Memory B cell (primary cell): Measurements from ENCODE around the gene HIVEP3.

Source experiments
- ATAC-seq: fragments of 150-1000 bp; cut with Tn5 transposase; 2 replicates; pipeline ENCODE4 v1.10.0; 2021; ENCODE audit warnings: low read depth, mild to moderate bottlenecking, moderate library complexity
- DNase-seq, 2 donors: peaks; one replicate each; pipeline ENCODE4 v3.0.0; 2022; ENCODE audit warnings: low spot score in 2 of 2
- H3K27ac Mint-ChIP-seq: one replicate; pipeline ENCODE4 v1.8.0; 2022; ENCODE audit warnings: mild to moderate bottlenecking, moderate library complexity, mixed read lengths
- H3K27me3 Mint-ChIP-seq: one replicate; pipeline ENCODE4 v1.8.0; 2022; ENCODE audit warnings: mixed read lengths
- H3K36me3 Mint-ChIP-seq: one replicate; pipeline ENCODE4 v1.8.0; 2022; ENCODE audit warnings: mild to moderate bottlenecking, mixed read lengths
- H3K4me1 Mint-ChIP-seq: one replicate; pipeline ENCODE4 v1.8.0; 2022; ENCODE audit warnings: mixed read lengths
- H3K4me3 Mint-ChIP-seq: one replicate; pipeline ENCODE4 v1.8.0; 2022; ENCODE audit warnings: mild to moderate bottlenecking, moderate library complexity, mixed read lengths
- H3K9me3 Mint-ChIP-seq: one replicate; pipeline ENCODE4 v1.8.0; 2022; ENCODE audit warnings: mixed read lengths

The HIVEP3 gene

DNA sequence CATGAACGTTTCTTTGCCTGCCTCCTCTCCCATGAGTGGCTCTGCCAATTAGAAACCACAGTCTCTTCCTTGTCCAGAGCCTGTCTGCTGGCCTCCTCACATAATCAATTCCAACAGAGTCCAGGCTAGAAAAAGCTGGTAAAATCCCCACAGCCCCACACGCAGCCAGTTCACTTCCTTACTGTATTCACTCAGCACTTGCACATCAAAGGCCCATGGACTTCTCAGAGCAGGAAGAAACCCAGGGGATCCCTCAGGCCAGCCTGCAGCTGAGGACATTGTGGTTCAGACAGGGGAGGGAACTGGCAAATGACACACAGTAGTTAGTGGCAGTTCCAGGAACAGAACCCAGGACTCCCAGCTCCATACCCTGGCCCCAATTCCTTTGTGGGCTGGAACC is 262.7 kb downstream of the HIVEP3 start:
- Mint-ChIP-seq H3K4me1 (peaks cover 53% of the 10 kb centered on the region), H3K27me3 (no peaks in the 10 kb centered on the region), H3K4me3 (no peak overlapping the region), H3K36me3 (peaks cover 2% of the 10 kb centered on the region), H3K9me3 (no peaks in the 10 kb centered on the region), H3K27ac (peak overlapping the region; percentile 66)
- no peak for ATAC-seq
- DNase-seq = no peak

DNA sequence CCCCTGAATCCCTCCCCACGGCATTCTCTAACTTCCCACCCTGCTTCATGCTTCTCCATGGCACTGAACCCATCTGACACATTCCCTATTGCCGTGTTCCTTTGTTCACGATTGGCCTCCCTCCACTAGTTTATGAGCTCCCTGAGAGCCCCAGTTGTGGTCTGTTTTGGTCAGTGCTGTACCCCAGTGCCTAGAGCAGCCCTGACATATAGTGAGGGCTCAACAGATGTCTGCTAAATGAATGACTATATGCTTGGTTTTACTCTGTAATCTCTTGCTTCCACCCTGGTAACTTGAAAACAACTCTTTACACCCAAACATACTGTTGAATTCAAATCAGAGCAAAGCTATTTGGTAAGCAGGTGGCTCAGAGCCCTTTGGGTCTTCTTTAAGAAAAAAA is 263.1 kb downstream of the HIVEP3 start:
- Mint-ChIP-seq H3K4me1 (peaks cover 49% of the 10 kb centered on the region), H3K4me3 (no peak overlapping the region), H3K27me3 (no peaks in the 10 kb centered on the region), H3K27ac (peak overlapping the region; percentile 66), H3K9me3 (no peaks in the 10 kb centered on the region), H3K36me3 (peaks cover 2% of the 10 kb centered on the region)
- DNase-seq (no peak), ATAC-seq (no peak)

DNA sequence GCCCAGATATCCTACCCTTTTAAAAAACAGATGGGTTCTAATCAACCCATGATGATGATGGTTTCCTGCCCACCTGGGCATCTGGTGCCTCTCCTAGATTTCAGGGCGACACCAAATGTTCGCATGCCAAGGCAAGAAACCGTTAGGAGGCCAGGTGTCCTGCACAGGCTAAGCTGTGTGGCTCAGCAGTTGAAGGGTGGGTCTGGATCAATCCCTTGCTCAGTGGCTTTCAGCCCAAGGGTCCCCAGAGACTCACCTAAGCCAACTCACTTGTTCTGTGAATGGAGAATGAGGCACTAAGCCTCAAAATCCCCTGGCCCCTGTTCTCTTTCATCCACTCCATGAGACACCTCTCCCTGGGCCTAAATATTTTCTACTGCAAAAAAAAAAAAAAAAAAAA is 265.1 kb downstream of the HIVEP3 start:
- no peaks in the 10 kb centered on the region for H3K9me3 Mint-ChIP-seq
- no peak overlapping the region for H3K27ac Mint-ChIP-seq
- ATAC-seq (no peak), DNase-seq (no peak)
- H3K36me3 Mint-ChIP-seq = no peaks in the 10 kb centered on the region
- no peaks in the 10 kb centered on the region for H3K27me3 Mint-ChIP-seq
- no peak overlapping the region for H3K4me3 Mint-ChIP-seq
- peaks cover 44% of the 10 kb centered on the region for H3K4me1 Mint-ChIP-seq

DNA sequence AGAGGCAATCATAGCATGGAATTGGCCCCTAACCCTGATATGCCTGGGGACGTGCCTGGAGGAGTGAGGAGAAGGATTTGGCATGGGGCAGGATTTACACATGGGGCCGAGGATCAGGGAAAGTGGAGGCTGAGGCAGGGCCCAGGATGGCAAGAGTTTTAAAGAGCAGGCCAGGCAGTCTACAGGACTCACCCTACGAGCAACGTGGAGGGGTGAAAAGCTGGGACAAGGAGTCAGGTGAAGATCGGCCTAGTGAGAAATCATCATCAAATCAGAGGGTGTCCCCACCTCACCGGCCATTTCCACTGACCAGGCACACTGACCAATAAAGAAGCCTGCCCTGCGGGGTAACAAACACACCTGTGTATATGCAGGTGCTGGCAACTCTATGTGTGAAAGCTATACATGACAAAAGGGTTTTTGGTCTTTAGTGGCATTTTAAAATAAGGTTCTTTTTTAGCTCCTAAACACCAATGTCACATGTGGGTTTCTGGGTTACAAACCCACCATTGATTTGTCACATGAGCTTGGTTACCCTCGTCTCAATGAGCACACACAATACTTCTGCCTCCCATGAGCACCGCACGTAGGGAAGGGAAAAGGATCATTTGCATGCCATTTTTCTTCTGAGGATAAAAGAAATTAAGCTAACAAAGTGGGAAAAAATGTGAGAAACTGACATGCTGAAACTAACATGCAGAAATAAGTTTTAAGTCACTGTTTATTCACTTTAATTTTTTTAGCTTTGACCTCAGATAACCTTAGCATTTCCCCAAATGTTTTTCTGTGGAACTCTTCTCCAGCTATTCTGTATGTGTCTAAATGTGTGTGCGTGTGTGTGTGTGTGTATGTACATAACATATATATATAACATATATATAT is 266.1 kb downstream of the HIVEP3 start:
- DNase-seq (no peak), ATAC-seq (no peak)
- no peaks in the 10 kb centered on the region for H3K27me3 Mint-ChIP-seq
- H3K4me3 Mint-ChIP-seq = no peak overlapping the region
- no peaks in the 10 kb centered on the region for H3K9me3 Mint-ChIP-seq
- H3K27ac Mint-ChIP-seq = no peak overlapping the region
- H3K36me3 Mint-ChIP-seq = peaks cover 2% of the 10 kb centered on the region
- H3K4me1 Mint-ChIP-seq = peaks cover 42% of the 10 kb centered on the region

DNA sequence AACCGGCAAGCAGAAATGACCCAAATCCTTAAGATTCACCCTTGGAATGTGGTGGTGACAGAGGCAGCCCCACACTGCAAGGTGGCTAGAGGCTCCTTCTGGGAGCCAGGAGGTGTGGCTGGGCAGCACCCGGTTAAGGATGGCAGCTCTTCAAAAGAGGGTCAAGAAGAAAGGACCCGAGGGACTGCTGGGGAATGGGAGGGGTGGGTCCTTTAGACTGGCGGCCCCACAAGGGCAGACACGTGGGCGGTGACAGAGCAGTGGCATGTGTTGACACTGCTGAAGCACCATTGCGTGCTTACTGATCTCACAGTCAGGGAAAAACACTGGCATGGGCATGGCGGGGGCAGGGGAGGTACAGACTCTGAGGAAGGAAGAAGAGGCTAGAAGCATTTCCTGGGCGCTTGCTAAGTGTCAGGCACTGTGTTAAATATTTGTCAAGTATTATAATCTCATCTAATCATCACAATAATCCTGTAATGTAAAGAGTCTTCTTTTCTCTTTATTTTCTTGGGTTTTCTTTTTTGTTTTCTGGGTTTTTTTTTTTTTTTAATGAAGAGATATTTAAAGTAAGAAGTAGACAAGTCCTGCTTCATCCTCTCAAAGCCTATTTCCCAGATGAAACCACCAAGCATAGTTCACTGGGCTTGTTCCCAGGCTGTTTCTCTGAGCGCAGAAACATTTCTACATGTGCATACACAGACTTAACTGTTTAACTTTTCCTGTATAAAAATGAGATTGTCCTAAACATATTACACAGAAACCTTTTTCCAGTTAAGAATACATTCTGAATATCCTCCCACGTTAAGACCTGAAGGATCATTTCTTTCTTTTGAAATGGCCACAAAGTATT is 268.5 kb downstream of the HIVEP3 start:
- peak overlapping the region; percentile 80 for H3K27ac Mint-ChIP-seq
- H3K9me3 Mint-ChIP-seq = no peaks in the 10 kb centered on the region
- no peak for ATAC-seq
- H3K4me1 Mint-ChIP-seq = peaks cover 44% of the 10 kb centered on the region
- no peaks in the 10 kb centered on the region for H3K27me3 Mint-ChIP-seq
- DNase-seq = no peak
- H3K4me3 Mint-ChIP-seq = peak overlapping the region; percentile 14
- peaks cover 5% of the 10 kb centered on the region for H3K36me3 Mint-ChIP-seq

DNA sequence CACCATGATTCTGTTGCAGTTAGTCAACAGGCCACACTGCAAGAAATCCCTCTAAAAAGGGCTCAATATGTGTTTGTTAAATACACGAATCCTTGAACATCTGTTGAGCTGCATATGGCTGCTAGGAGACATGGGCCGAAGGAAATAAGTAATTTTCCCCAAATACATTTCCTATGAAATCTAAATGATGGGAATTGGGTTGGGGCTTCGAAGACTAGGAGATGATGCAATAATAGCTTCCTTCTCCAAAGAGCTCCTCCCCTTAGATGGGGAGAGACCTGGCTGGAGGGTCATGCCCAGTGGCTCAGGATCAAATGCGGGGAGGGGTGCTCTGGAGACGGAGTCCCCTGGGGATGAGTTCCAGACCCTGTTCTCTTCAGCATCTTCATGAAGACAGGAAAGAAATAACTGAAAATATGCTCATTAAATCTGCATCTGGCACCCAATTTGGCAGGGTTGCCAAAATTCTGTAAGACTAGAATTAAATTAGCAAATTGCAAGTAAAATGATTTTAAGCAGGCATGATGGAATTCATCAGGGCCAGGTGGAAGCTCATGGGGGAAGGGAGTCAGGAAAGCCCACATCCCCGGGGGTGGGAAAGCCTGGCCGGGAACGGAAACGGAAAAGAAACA is 269.2 kb downstream of the HIVEP3 start:
- Mint-ChIP-seq H3K9me3 (no peaks in the 10 kb centered on the region), H3K4me3 (no peak overlapping the region), H3K36me3 (peaks cover 5% of the 10 kb centered on the region), H3K27me3 (no peaks in the 10 kb centered on the region), H3K4me1 (peaks cover 43% of the 10 kb centered on the region), H3K27ac (peak overlapping the region; percentile 80)
- DNase-seq (no peak), ATAC-seq (no peak)

DNA sequence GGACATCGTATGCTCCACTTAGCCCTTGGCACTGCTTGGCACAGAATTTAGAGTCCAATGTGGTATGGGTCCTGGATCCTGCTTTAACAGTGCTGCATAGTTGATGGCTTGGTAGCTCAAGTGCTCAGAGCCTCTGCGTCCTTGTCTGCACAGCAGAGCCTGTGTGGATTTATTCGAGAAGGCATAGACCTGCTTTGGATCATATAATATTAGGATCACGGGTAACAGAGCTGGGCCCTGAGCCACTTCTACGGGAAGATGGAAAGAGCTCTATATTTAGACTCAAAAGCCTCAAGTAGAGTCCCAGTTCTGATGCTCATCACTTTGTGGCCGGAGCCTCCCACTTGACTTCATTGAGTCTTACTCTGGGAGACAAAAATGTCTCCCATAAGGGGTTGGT is 269.9 kb downstream of the HIVEP3 start:
- no peak overlapping the region for H3K4me3 Mint-ChIP-seq

DNA sequence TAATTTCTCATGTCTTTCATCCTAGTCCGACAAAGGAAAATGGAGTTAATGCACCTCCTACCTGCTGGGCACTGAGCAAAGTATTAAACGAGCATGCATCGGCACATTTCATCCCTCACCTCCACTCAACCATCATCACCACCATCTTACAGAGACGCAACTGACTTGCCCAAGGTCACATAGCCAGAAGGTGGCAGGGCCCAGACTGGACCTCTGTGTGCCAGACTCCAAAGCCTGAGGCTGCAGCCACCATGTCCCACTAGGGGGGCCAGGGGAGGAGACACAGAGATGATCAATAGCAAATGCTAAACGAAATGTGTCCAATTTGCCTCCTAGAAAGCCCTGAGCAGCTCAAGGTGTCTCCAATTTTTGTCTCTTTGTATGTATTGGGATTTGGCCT is 270.5 kb downstream of the HIVEP3 start:
- ATAC-seq (no peak), DNase-seq (no peak)
- H3K27ac Mint-ChIP-seq = no peak overlapping the region
- H3K9me3 Mint-ChIP-seq = no peaks in the 10 kb centered on the region
- H3K4me1 Mint-ChIP-seq = peaks cover 42% of the 10 kb centered on the region
- H3K4me3 Mint-ChIP-seq = no peak overlapping the region
- H3K27me3 Mint-ChIP-seq = no peaks in the 10 kb centered on the region
- H3K36me3 Mint-ChIP-seq = peaks cover 5% of the 10 kb centered on the region

More for the DNA sequence above, 269.9 kb downstream of the HIVEP3 start:
- H3K9me3 Mint-ChIP-seq = no peaks in the 10 kb centered on the region
- ATAC-seq (no peak), DNase-seq (no peak)
- no peak overlapping the region for H3K27ac Mint-ChIP-seq
- H3K4me1 Mint-ChIP-seq = peaks cover 43% of the 10 kb centered on the region
- H3K27me3 Mint-ChIP-seq = no peaks in the 10 kb centered on the region
- peaks cover 5% of the 10 kb centered on the region for H3K36me3 Mint-ChIP-seq

DNA sequence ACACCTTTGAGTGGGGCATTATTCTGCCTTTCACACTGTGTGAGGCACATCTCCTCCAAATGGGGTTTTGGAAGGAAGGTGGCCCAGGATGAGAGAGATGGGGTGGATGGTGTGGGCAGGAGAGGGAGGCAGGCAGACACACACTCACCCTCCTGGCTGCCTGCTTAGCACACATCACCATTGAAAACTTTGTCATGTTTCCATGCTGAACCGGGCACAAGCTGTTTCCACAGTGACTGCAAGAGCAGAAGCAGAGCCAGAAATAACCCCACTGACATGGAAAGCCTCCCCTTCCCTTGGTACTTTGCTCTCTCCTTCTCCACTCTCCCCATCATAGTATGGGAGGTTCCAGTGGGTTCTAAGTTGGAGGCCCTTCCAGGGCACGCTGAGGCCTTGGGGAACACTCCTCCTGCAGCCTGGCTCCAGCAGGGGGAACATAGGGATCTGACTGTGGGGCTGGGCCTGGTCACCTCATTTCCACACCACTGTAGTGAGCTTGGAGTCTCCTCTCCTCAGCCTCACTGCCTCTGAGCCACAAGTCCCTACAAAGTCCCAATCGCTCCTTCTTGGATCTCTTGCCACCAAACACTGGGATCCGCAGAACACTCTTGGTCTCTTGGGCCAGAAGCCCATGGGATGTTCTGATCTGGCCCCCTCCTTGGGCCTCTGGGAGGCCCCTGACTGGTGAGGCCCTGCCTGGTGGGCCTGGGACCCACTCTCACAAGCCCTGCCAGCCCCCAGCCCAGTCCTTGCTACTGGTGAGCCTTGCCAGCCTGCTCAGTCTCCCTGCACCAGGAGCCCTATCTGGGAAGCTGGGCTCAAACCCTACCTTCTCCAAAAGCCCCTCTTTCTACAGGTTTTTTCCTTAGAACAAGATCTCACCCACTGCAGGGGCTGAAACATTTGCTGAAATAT is 271.2 kb downstream of the HIVEP3 start:
- no peak overlapping the region for H3K27ac Mint-ChIP-seq
- ATAC-seq = no peak
- DNase-seq = no peak
- H3K4me1 Mint-ChIP-seq = peaks cover 36% of the 10 kb centered on the region
- H3K36me3 Mint-ChIP-seq = peaks cover 5% of the 10 kb centered on the region
- no peak overlapping the region for H3K4me3 Mint-ChIP-seq
- no peaks in the 10 kb centered on the region for H3K9me3 Mint-ChIP-seq
- H3K27me3 Mint-ChIP-seq = no peaks in the 10 kb centered on the region

DNA sequence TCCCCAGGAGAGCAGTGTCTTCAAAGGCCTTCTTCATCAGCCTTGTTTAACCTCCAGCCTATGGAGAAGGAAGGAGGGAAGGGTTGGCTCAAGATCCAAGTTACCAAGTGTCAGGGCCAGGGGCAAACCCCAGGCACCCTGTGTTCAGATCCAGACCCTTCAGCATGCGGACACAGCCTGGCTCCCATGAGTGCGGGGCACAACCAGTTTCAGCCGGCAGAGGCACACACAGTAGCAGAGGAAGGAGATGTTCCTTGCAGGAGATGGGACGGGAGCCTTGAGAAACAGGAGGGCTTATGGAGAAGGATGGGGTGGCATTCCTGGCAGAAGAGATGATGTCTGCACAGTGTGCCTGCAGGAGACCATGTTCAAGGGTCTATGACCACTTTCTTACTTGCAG is 272.5 kb downstream of the HIVEP3 start:
- no peak for ATAC-seq
- Mint-ChIP-seq H3K27me3 (no peaks in the 10 kb centered on the region), H3K4me1 (peaks cover 31% of the 10 kb centered on the region), H3K36me3 (peaks cover 5% of the 10 kb centered on the region), H3K9me3 (no peaks in the 10 kb centered on the region), H3K27ac (no peak overlapping the region), H3K4me3 (no peak overlapping the region)
- DNase-seq = no peak

DNA sequence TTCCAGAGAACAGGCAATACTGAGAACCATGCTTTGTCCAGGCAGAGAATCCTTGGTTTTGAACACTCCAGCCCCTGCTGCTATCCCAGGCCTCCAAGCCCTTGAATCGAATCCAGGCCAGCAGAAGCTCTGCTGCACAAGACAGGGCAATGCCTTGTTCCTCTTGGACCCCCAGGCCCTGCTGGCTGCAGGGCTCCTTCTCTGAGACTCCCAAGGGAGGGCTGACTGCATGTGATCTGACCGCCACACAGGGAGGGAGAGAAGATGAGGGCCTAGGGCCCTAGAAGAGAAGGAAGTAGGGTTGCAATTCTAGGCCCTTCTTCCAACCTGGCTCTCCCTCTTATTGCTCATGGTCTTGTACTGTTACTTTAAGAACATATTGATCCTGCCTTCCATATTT is 273.7 kb downstream of the HIVEP3 start:
- ATAC-seq (peak; percentile 59), DNase-seq (no peak)
- no peak overlapping the region for H3K27ac Mint-ChIP-seq
- H3K36me3 Mint-ChIP-seq = peaks cover 5% of the 10 kb centered on the region
- H3K27me3 Mint-ChIP-seq = no peaks in the 10 kb centered on the region
- peaks cover 29% of the 10 kb centered on the region for H3K4me1 Mint-ChIP-seq
- H3K9me3 Mint-ChIP-seq = no peaks in the 10 kb centered on the region
- H3K4me3 Mint-ChIP-seq = no peak overlapping the region

DNA sequence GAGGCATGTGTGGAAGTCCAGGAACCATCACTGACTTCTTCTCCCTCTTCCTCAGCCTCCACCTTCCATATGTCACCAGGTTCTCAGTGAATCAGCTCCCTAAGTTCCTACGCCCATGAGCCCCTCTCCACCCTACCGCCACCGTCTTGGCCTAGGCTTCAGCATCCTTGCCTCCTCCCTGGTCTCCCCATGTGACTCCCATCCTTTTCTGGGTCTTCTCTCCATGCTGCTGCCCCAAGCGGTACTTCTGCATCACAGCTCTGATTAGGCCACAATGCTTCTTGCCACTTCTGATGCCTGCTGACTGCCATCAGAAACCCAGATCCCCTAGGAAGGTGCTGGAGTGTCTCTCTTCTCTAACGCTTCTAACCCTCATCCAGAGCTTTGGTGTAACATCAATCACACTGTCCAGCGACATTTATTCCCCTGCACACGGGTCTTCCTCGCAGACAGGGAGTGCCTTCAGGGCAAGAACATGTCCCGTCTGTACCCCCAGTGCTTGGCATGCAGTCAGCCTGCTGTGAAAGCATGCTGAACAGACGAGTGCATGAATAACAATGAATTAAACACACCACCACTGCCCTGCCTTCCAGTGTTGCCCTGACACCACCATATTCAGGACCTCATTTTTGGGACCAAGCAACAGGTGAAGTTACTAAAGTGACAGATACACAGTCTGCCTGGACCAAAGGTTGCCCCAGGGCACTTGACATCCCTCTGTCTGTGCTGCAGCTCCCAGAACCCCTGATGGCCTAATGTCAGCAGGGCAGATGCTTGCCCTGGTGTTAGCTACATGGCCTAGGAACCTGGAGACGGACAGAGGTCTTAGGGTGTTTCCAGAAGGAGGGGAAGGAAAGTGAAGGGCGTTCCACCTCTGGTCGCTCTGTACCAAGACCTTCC is 275.6 kb downstream of the HIVEP3 start:
- Mint-ChIP-seq H3K36me3 (peaks cover 4% of the 10 kb centered on the region), H3K9me3 (no peaks in the 10 kb centered on the region), H3K27ac (no peak overlapping the region), H3K4me3 (no peak overlapping the region), H3K4me1 (peaks cover 37% of the 10 kb centered on the region), H3K27me3 (no peaks in the 10 kb centered on the region)
- DNase-seq (no peak), ATAC-seq (no peak)
